HG03521 (cell line): ENCODE data around the gene DCT.

ENCODE experiments used
- ATAC-seq: cut with Tn5 transposase; IDR thresholded peaks from one replicate; pipeline ENCODE4 v1.9.1; 2021; ENCODE audit warnings: mild to moderate bottlenecking, moderate library complexity; ENCODE audit not compliant: unreplicated experiment

DCT gene

DNA sequence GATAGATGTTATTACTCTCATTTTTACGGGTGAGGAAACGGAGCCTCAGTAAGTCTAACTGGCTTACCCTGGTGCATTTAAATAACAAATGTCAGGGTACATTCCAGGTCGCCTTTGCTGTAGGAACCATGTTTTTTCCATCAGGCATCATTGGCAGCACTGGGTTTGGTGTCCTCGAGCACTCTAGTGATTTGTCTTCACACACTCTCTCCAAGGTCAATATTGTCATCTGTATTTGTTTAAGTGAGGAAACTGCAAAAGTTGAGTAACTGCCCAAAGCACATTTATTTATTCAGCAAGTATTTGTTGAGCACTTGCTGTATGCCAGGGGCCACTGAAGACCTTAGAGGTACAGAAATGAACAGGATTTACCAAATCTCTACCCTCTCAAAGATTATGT is 78.6 kb downstream of the DCT start:
- ATAC-seq, result no peak

DNA sequence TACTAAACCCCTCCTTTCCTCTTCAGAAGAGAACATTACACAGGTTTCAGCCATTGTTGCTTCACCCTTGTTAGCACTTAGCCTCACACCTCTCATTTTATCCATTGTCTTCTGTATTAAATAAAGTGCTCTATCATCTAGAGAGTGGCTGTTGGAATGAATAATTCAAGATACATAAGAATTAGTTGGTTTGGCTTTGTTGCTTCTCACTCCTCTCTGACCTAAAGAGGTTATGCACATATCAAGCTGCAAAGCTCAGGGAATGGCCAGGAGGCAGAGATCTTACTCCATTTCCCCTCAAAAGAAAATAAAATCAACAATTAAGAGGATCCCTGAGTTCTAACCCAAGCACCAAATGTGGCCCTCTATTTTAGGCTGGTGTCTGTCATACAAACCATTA is 79.7 kb downstream of the DCT start:
- ATAC-seq, result no peak

GRCh38 chr13:94395860-94396259 is 83.6 kb downstream of the DCT start:
- no peak for ATAC-seq

DNA sequence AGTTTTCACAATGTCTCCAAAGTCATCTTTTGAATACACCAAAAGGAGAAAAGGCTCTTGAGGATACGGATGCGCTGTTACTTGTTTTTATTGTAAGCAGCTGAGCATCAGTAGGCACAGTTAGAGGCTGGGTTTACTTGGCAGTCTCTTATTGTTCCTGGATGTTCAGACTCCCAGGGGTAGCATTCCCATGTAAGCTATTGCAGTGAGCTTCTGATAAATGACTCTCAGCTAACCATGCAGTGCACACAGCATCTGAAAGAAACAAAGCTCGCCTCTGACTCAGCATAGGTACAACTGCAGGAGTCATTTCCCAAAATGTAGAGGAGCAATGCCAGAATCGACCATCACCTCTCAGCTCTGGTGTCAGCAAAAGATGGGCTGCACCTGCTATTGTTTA is 84.8 kb downstream of the DCT start:
- no peak for ATAC-seq

DNA sequence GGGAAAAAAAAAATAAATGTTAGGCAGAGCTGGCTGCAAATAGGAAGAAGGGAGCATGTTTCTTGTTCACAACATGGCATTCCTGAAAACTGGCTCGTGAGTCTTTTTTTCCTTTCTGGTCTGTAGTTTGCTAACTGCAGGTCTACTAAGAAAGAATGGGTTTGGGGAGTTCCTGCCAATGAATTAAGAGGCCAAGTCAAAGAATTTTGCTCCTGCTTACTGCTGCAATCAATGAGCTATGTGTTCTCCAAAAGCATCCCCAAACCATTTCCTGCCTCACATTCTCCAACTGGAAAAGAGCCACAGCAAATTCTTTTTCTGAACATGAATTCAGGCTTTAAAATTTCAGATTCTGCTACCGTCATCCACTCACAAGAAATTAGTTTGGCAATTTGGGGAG is 88.6 kb downstream of the DCT start:
- no peak for ATAC-seq

DNA sequence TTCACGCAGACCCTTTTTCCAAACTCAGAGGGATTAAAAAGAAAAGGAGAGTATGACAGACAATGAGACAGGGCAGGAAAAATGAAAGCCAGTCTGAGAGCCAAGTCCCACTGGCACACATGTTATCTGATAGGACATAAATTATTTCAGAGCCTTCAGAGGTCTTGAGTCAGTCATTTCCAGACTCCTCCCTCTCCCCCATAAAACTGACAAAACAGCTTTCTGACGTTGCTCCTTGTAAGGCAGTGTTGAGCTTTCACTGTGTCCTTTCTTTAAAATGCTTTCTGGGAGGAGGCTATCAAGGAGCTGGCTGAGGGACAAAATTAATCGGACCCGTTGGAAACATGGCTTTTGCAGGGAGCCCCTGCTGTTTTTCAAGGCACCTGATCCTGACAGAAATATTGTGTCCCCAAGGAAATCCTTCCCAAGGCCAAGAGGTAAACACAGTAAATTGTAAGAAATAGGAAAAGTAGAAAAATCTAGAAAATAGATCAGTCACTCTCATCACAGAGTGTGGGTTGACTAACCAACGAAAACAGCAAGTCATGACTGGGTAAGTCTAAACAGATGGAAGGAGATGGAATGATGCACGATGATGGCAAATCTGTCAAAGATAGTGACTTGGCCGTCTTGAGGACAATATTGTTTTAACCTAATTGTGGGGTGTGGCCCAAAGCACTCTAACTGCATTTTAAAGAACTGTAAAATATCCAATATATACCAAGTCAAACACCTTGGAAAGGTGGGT is 89.7 kb downstream of the DCT start:
- ATAC-seq, result no peak

- ATAC-seq, result no peak
Measured at GRCh38 chr13:94387047-94387446, 92.4 kb downstream of the DCT start.
